NCI-H2227 treated with DMSO at 0.1 percent for 48 hours (cell line): Measurements from ENCODE around the gene KCNA2.

Experiments used
- DNase-seq: peaks from one replicate; lab custom pipeline; 2025; lab: John Stamatoyannopoulos, UW

The KCNA2 gene

DNA sequence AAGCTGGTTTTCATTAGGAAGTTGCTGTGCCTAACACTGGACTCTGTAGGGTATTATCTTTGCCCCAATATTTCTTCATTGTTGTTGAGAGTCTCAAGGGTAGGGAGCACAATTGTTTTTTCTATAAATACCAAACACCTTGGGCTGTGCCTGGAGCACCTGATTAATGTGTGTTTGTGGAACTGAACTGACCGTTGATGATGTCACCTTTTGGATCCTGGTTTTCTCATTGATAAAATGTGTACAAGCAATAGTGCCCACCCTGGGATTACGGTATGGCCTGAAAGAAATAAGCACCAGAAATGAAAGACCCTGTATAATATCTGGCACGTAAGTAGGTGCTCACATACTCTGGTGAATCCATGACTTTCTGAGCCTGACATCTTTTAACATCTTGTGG is 39.3 kb downstream of the KCNA2 start:
- no peak for DNase-seq

- DNase-seq, result no peak
These were observed 40.6 kb downstream of the KCNA2 start for GRCh38 chr1:110565565-110565964.

DNA sequence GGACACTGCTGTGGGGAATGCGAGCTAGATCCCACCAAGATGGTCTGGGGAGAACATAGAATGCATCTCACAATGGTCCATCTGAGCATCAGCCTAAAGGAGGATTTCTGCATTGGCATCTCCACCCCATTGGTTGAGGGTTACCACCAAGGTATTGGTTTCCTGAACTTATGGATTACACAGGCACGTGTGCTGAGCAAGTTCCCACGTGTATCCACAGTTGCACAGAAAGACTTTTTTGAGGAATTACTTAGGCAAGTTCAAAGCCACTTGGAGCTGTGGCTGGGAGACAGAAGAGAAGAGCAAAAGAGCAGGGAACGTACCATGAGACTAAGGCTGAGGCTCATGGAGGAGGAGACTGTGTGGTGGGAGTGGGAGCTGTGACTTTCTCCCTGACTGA is 43.1 kb downstream of the KCNA2 start:
- no peak for DNase-seq

- no peak for DNase-seq
These were observed 44.6 kb downstream of the KCNA2 start for GRCh38 chr1:110561596-110561995.

- no peak for DNase-seq
These were observed 47.0 kb downstream of the KCNA2 start for GRCh38 chr1:110559157-110559556.

DNA sequence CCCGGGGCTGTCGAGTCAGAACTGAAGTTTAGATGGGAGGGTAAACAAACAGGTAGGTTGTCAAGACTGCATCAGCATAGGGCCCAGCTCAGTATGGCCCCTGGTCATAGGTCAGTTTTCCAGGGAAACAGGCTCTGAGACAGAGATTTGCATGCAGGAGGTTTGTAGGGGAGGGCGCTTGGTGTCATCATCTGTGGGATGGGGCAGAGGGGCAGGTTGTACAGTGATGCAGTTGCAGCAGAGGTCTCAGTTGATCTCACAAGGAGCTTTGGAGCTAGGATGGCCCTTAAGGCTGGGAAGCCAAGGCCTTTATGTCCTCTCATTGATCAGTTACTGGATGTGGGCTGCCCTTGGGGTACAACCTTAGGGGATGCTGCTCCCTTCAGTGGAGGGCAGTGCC is 48.7 kb downstream of the KCNA2 start:
- no peak for DNase-seq

- DNase-seq, result no peak
These were observed 49.7 kb downstream of the KCNA2 start for GRCh38 chr1:110556471-110556807.

DNA sequence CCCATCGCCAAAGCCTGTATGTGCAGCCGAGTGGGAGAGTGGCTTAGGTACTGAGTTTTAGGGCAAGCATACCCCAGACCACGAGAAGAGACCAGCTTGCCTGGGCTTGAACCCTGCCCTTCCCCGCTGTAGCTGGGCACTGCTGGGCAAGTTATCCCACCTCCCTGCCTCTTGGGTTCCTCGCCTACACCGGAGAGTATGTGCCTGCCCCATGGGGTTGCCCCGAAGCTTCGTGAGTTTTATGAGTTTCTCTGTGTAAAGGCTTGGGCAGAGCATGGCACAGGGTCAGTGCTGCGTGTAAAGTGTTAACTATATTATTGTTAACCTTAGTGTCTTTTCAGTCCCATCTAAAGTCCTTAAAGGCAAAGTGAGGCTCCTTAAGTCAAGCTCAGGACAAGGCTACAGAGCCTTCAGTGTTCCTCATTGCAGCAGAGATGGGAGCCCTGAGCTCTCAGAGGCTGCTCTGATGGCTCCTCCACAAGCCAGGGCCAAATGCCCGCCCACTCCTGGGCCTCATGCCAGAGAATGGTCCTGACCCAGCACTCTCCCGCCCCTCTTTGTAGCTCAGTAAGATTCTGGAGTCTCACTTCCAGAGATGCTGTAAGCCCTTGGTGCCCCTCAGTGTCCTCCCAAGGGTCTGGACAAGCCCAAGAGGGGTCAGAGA is 50.2 kb downstream of the KCNA2 start:
- DNase-seq, result no peak

DNA sequence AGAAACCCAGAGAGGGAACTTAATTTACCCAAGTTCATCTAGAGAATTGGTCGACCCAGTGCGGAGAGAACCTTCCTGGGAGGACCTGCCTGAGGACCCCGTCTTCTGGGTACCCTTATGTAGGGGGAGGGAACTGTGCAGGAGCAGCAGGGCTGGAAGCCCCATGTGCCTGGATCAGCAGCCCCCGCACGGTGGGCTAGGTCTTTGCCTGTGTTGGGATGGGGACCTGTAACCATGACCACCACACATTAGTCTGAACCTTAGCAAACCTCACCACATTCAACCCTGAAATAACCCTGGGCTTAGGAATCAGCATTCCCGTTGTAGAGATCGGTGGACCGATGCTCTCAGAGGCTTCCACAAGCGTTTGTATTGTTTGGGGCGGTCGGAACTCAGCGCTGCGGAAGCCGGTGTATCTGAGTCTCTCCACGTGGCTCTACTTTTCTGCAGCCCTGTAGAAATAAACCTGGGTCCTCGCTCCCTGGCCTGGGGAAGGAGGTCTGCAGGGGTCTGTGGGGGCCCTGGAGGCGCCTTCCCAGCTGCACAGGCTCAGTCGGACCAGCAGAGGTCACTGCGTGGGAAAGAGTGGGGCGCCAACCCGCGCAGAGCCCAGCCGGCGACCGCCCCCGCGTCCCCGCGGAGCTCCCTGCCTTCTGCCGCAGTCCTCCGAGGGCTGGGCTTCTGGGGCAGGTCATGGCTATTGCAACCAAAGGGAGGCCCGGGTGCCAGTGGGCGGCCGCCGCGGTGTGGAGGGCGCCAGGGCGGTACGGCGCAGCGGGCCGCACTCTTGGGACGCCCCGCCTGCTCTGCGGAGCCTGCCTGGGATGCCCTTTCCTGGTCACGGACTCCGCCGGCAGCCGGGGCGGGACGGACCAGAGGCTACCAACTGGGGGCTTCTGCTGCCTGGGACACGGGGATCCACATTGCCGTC is 51.0 kb downstream of the KCNA2 start:
- peak; percentile 36 for DNase-seq

DNA sequence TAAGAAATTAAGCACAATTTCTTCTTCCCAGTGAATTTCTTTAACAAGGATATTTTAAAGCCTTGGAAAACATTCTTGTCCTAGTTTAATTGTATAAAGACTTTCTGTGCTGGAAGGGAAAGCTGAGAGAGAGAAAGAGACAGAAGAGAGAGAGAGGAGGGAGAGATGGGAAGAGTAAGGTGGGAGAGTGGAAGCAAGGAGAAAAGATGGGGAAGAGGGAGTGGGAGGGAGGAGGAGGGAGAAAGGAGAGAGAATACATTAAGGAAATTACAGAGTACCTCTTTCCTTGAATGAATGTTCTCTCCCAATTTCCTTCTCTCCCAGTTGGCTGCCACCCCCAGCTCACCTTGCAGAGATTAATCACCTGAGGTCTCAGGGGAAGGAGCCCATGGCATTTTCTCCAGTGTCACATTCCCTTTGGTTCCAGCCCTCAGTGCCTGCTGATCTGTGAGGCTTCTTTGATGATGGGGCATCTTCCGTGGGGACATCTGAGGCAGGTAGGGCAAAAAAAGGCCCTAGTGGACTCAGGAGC is 54.8 kb downstream of the KCNA2 start:
- no peak for DNase-seq

- no peak for DNase-seq
These were observed 56.3 kb downstream of the KCNA2 start for GRCh38 chr1:110549831-110550230.

GRCh38 chr1:110548381-110548780 is 57.8 kb downstream of the KCNA2 start:
- DNase-seq, result peak; percentile 22

DNA sequence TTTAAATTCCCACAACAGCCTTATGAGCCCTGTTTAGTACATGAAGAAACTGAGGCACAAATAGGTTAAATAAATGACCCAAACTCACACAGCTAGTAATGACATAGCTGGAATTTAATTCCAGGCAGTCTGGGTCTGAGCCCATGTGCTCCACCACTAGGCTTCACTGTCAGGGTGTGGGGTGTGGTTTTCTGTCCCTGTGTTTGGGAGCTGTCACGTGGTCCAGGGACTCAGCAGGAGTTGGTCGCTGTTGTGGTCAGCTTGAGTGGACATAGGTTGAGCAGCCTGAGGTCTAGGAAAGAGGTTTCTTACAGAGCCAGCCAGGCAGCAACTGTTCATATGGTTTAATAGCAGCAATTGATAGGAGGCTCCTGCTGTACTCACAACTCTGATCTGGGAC is 59.1 kb downstream of the KCNA2 start:
- no peak for DNase-seq

DNA sequence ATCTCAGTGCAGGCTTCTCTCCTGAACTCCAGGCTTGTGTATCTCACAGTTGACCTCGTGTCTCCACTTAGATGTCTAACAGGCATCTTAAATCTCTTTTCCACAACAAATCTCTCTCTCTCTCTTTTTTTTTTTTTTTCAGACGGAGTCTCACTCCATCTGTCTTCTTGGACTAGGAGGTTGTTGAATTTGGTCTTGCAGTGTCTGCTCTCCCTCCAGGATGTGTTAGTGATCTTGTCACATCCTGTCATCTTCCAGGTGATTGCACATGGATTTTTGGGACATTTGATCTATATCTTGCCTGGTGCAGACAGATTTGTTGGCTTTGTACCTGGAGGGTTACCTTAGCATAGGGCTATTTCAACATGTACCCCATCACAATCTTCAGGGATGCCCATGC is 60.7 kb downstream of the KCNA2 start:
- no peak for DNase-seq

- DNase-seq, result no peak
These were observed 61.4 kb downstream of the KCNA2 start for GRCh38 chr1:110544753-110545152.
